Activated CD4-positive, alpha-beta T cell treated with anti-CD3 and anti-CD28 coated beads for 36 hours (primary cell): ENCODE measurements around the gene DMAC2L. TPM values are rescaled to one million over a fixed set of nuclear protein-coding genes. Genes with fewer than 3 reads are reported as not detected.

ENCODE experiments used
- ATAC-seq: fragments of 200-7000 bp; cut with Tn5 transposase; one replicate; pipeline ENCODE4 v1.10.0; 2021; ENCODE audit warnings: mild to moderate bottlenecking, moderate library complexity
- CTCF ChIA-PET: fragments of 350-600 bp; sonication (Branson Sonifier 250); formaldehyde crosslinking; loops from one replicate; lab custom pipeline; 2021; ENCODE audit warnings: antibody characterized with exemption; lab: Charles Lee
- POLR2A ChIA-PET: fragments of 350-600 bp; sonication (Branson Sonifier 250); formaldehyde crosslinking; loops from one replicate; lab custom pipeline; 2021; ENCODE audit warnings: antibody characterized with exemption, inconsistent platforms; lab: Charles Lee
- DNase-seq: peaks from one replicate; pipeline ENCODE4 v3.0.0-alpha.2; 2020
- H3K27ac Mint-ChIP-seq: one replicate; pipeline ENCODE4 v1.8.0; 2021; ENCODE audit warnings: mixed read lengths
- H3K27me3 Mint-ChIP-seq: one replicate; pipeline ENCODE4 v1.8.0; 2021; ENCODE audit warnings: mixed read lengths
- H3K36me3 Mint-ChIP-seq: one replicate; pipeline ENCODE4 v1.8.0; 2021; ENCODE audit warnings: low read depth, mixed read lengths
- H3K4me1 Mint-ChIP-seq: one replicate; pipeline ENCODE4 v1.8.0; 2021; ENCODE audit warnings: mixed read lengths
- H3K4me3 Mint-ChIP-seq: one replicate; pipeline ENCODE4 v1.8.0; 2021; ENCODE audit warnings: mild to moderate bottlenecking, moderate library complexity, mixed read lengths
- H3K9me3 Mint-ChIP-seq: one replicate; pipeline ENCODE4 v1.8.0; 2021; ENCODE audit warnings: low read depth, mixed read lengths
- intact Hi-C, 2 experiments: fragments of 100-400 bp; cut with DNase I in 1 of 2; cut with micrococcal nuclease in 1 of 2; formaldehyde crosslinking; loops; one replicate each; pipeline versions ENCODE4 v1.14.2 to v1.15.1; 2022 to 2024; cut with DNase I, micrococcal nuclease
- total RNA-seq, 2 experiments: library from RNA; stranded (reverse); gene quantifications; one replicate each; pipeline ENCODE4 v1.2.3, GENCODE V29; 2021

DMAC2L gene
- total RNA-seq, 2 experiments from 2014 or later = 7.4 to 12.6 TPM

DNA sequence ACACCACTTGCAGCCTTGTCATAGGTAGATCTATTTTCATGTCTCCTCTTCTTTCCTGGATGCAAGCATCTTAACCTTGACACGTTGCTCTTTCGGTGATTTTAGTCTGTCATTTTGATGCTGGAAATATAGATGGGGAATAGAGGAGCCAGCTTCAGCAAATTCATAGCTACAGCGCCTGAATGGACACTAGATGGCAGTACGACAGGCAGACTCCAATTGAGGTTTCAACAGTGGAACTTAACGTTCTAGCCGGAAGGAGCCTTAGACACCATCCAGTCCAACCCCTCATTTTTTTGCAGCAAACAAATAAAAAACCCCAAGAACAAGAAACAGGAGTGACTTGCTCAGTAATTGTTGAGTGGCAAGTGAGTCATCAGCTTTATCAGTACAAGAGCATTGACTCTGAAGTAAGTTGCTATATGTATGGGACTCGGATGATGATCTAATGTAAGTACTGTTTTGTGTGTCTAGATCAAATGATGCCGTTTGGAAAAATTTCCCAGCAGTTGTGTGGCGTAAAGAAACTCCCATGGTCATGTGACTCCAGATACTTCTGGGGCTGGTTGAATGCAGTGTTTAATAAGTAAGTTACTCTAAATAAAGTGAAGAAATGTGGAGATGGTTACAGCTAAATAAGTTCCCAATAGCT is 9.0 kb downstream of the DMAC2L start:
- ATAC-seq (peak; percentile 98), DNase-seq (peak; percentile 77)
- Mint-ChIP-seq H3K27ac (no peak overlapping the region), H3K9me3 (no peaks in the 10 kb centered on the region), H3K4me1 (peaks cover 31% of the 10 kb centered on the region), H3K27me3 (no peaks in the 10 kb centered on the region), H3K36me3 (peaks cover 13% of the 10 kb centered on the region), H3K4me3 (no peak overlapping the region)
- ChIA-PET CTCF (interaction anchor here (0.6 to 4.7 kb wide), 39 partner anchors 9 to 540 kb away, joined by 3 to 23 read pairs (median 4); partner anchors contain the start of genes CDKL1, DMAC2L, L2HGDH and MAP4K5), POLR2A (interaction anchor here (0.7 to 2.0 kb wide), 6 partner anchors 9 to 347 kb away, joined by 3 to 10 read pairs (median 5); partner anchors contain the start of genes DMAC2L, L2HGDH and SAV1)
- intact Hi-C loops = loop anchor here (1.0 to 10.0 kb wide), 19 partner anchors 9 to 701 kb away; partner anchors contain the start of genes CDKL1 (in 2 of the 2), DMAC2L (in 2 of the 2), L2HGDH (in 2 of the 2) and MAP4K5 (in 2 of the 2)

DNA sequence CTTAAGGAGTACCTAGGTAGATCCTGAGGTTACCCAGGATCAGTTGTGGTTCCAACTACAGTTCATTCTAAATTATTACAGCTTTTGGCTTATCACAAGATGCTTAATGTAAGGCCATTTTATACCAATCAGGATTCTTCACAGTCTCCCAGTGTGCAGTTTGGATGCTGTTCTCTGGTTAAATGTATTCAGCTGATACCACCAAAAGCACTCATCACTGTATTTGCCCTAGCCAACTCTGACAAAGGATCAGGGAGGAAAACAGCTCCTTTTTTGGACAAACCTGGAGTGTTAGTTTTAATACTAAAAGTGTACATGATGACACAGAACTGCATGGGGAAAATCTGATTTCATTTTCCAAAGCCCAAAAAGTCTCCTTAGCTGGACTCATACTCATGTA is 19.5 kb downstream of the DMAC2L start:
- DNase-seq (no peak), ATAC-seq (no peak)
- Mint-ChIP-seq H3K4me3 (no peak overlapping the region), H3K27ac (no peak overlapping the region), H3K36me3 (peaks cover 3% of the 10 kb centered on the region), H3K9me3 (no peaks in the 10 kb centered on the region), H3K27me3 (no peaks in the 10 kb centered on the region), H3K4me1 (peaks cover 11% of the 10 kb centered on the region)
- ChIA-PET POLR2A (interaction anchor here (0.6 kb wide), 1 partner anchor 195 kb away, joined by 3 read pairs; no protein-coding TSS in a partner anchor), CTCF (interaction anchor here (0.6 to 0.9 kb wide), 2 partner anchors 9 to 11 kb away, joined by 3 to 4 read pairs; no protein-coding TSS in a partner anchor)
- intact Hi-C loops = no loop called here

DNA sequence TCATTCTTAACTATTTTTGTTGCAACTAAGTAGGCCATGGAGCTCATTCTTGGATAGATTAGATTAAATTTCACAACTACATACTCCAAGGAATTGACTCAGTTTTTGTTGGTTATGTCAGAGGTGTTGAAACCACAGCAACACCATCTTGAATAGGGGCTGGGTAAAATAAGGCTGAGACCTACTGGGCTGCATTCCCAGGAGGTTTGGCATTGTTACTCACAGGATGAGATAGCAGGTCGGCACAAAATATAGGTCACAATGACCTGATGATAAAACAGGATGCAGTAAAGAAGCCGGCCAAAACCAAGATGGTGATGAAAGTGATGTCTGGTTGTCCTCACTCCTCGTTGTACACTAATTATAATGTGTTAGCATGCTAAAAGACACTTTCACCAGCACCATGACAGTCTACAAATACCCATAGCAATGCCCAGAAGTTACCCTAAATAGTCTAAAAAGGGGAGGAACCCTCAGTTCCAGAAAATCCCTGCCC is 20.9 kb downstream of the DMAC2L start:
- peaks cover 12% of the 10 kb centered on the region for H3K4me1 Mint-ChIP-seq
- H3K9me3 Mint-ChIP-seq = no peaks in the 10 kb centered on the region
- ChIA-PET CTCF (no interaction called here), POLR2A (no interaction called here)
- no peak overlapping the region for H3K27ac Mint-ChIP-seq
- H3K36me3 Mint-ChIP-seq = peaks cover 3% of the 10 kb centered on the region
- H3K4me3 Mint-ChIP-seq = no peak overlapping the region
- ATAC-seq = no peak
- H3K27me3 Mint-ChIP-seq = no peaks in the 10 kb centered on the region
- no peak for DNase-seq
- intact Hi-C loops = no loop called here

DNA sequence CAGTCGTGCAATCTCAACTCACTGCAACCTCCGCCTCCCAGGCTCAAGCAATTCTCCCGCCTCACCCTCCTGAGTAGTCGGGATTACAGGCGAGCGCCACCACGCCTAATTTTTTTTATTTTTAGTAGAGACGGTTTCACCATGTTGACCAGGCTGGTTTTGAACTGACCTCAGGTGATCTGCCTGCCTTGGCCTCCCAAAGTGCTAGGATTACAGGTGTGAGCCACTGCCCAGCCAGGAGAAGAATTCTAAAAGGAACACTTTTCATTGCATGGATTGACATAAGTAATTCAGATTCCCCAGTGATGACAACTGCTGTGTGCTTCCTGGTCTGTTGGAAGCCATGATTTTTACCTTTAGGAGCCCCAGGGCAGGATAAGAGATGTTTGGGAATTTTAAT is 22.1 kb downstream of the DMAC2L start:
- CTCF ChIA-PET = interaction anchor here (0.9 kb wide), 1 partner anchor 13 kb away, joined by 6 read pairs; no protein-coding TSS in a partner anchor
- no peak for DNase-seq
- H3K4me1 Mint-ChIP-seq = peaks cover 12% of the 10 kb centered on the region
- ATAC-seq = no peak
- intact Hi-C loops = no loop called here
- H3K27ac Mint-ChIP-seq = no peak overlapping the region
- POLR2A ChIA-PET = no interaction called here
- H3K9me3 Mint-ChIP-seq = no peaks in the 10 kb centered on the region
- no peak overlapping the region for H3K4me3 Mint-ChIP-seq
- no peaks in the 10 kb centered on the region for H3K27me3 Mint-ChIP-seq
- no peaks in the 10 kb centered on the region for H3K36me3 Mint-ChIP-seq

DNA sequence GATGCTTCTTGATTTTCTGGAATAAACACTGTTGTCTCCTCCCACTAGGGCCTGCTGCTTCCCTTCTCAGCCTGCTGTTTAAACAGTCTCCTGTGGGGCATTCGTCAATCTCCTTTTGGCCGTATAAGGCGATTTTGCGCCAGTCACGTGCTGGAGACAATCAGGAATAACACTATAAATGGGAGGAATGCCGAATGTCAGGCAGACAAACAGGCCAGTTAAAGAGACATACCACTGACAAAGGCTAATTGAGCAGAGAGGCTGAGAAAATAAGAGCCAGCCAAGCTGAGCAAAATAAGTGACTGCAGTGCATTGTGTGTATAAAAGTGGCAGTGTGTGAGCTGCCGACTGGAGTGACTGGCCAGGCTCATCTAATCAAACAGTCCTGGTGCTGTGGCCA is 23.3 kb downstream of the DMAC2L start:
- Mint-ChIP-seq H3K27ac (no peak overlapping the region), H3K36me3 (no peaks in the 10 kb centered on the region), H3K27me3 (no peaks in the 10 kb centered on the region), H3K4me3 (no peak overlapping the region), H3K9me3 (no peaks in the 10 kb centered on the region), H3K4me1 (peaks cover 12% of the 10 kb centered on the region)
- ChIA-PET CTCF (interaction anchor here (0.8 to 1.7 kb wide), 4 partner anchors 9 to 59 kb away, joined by 3 to 8 read pairs (median 6); no protein-coding TSS in a partner anchor), POLR2A (interaction anchor here (0.7 kb wide), 1 partner anchor 510 kb away, joined by 7 read pairs; no protein-coding TSS in a partner anchor)
- no peak for DNase-seq
- intact Hi-C loops = no loop called here
- no peak for ATAC-seq

DNA sequence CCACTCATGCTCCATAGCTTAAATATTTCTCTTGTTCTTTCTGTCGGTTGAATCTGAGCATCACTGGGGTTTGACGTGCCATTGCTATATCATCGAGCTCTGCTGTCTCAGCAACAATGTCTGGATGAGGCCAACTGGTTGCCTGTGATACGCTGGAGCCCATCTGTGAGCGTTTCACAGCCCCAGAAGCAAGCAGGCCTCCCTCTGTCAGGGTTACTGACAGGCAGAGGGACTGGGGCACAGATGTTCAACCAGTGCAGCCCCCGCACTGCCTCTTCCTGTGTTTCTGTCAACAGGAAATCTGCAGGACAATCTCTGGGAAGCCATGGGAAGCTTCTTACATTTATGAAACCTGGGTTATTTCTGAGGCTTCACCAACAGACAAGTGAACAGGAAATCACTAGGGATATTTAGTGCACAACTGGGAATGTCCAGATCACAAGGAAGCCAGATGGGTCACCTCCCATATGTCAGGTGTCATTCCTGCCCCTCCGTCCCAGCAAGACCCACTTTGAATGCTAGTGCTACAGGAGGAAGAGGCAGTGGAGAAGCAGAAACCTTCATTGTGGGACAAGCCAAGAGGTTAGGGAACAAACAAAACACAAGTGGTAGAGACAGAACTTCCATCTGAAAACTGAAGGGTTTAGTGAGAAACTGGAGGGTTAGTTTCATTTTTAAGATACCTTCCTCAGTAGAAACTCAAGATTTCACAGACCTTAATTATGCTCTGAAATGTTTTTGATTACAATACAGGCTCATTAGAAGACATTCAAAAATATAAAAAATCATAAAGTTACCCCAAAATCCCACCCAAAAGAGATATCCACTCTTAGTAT is 24.1 kb downstream of the DMAC2L start:
- peak; percentile 22 for DNase-seq
- ATAC-seq = peak; percentile 68
- Mint-ChIP-seq H3K9me3 (no peaks in the 10 kb centered on the region), H3K27me3 (no peaks in the 10 kb centered on the region), H3K27ac (peak overlapping the region; percentile 62), H3K4me3 (no peak overlapping the region), H3K36me3 (peaks cover 2% of the 10 kb centered on the region), H3K4me1 (peaks cover 12% of the 10 kb centered on the region)
- intact Hi-C loops = no loop called here
- CTCF ChIA-PET = interaction anchor here (0.6 to 1.7 kb wide), 6 partner anchors 8 to 786 kb away, joined by 3 to 8 read pairs (median 3); no protein-coding TSS in a partner anchor
- POLR2A ChIA-PET = interaction anchor here (0.6 to 0.8 kb wide), 3 partner anchors 15 to 463 kb away, joined by 3 to 5 read pairs (median 3); no protein-coding TSS in a partner anchor

DNA sequence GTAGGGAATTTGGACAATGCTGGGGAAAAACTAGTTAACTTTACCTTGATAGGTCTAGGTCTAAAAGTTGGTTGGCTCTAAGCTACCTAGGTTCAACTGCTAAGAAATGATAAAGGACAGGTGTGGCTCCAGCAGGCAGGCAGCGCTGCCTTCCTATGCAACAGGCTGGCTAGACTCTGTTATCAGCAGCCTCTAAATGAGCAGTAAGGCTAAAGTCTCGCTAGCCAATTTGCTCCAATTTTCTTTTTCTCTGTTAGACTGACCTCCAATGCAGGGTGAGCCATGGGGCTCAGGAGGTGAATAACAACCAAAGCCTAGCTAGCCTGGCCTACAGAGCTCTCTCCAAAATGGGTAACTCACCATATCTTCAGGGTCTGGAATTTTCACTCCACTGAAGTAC is 26.5 kb downstream of the DMAC2L start:
- peaks cover 23% of the 10 kb centered on the region for H3K4me1 Mint-ChIP-seq
- peaks cover 2% of the 10 kb centered on the region for H3K36me3 Mint-ChIP-seq
- intact Hi-C loops = no loop called here
- POLR2A ChIA-PET = no interaction called here
- CTCF ChIA-PET = no interaction called here
- DNase-seq (no peak), ATAC-seq (no peak)
- H3K4me3 Mint-ChIP-seq = no peak overlapping the region
- H3K27ac Mint-ChIP-seq = no peak overlapping the region
- H3K9me3 Mint-ChIP-seq = no peaks in the 10 kb centered on the region
- H3K27me3 Mint-ChIP-seq = no peaks in the 10 kb centered on the region

DNA sequence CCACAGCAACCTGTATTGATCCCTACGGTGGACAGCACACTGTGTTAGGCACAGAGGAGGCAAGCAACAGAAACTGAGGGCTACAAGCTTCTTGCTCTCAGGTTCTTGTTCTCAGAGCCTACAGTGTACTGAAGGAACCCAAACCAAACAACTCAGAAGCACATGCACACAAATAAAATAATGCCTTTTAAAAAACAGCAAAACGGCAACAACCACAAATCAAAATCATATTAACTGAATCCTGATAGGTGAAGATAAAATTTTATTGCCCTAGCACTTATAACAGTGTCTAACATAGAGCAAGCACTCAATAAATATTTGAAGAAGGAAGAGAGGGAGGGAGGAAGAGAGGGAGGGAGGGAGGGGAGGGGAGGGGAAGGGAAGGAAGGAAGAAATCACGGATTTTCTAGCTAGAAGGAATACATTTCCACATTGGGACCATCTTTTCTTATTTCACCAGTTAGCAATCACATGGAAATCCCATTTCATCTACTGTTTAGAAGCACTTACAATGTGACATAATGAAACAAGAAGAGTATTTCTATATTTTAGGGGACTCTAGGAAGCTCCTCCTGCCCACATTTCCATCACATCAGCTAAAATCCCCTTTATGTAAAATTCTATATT is 27.2 kb downstream of the DMAC2L start:
- intact Hi-C loops = no loop called here
- H3K36me3 Mint-ChIP-seq = peaks cover 2% of the 10 kb centered on the region
- no peak for ATAC-seq
- ChIA-PET POLR2A (no interaction called here), CTCF (no interaction called here)
- H3K4me3 Mint-ChIP-seq = no peak overlapping the region
- DNase-seq = no peak
- H3K4me1 Mint-ChIP-seq = peaks cover 29% of the 10 kb centered on the region
- no peaks in the 10 kb centered on the region for H3K27me3 Mint-ChIP-seq
- H3K27ac Mint-ChIP-seq = no peak overlapping the region
- no peaks in the 10 kb centered on the region for H3K9me3 Mint-ChIP-seq

DNA sequence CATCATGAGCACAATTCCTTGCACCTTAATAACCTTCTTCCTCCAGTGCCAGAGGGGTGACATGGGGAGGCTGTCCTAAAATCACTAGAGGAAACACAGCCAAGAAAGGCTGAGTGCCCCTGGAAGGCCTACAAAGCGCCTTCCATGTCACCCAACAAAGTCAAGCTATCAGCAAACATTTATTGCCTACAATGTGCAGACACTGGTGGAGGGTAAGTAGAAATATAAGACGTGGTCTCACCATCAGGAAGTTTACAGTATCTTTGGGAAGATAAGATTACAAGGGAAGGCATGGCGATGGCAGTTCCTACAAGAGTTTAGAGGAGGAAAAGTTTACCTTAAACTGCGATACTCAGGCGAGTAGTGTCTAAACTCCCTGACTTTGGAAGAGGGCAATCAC is 27.9 kb downstream of the DMAC2L start:
- H3K36me3 Mint-ChIP-seq = peaks cover 5% of the 10 kb centered on the region
- DNase-seq (no peak), ATAC-seq (no peak)
- no peak overlapping the region for H3K27ac Mint-ChIP-seq
- peaks cover 36% of the 10 kb centered on the region for H3K4me1 Mint-ChIP-seq
- H3K27me3 Mint-ChIP-seq = no peaks in the 10 kb centered on the region
- ChIA-PET CTCF (interaction anchor here (1.1 kb wide), 1 partner anchor 23 kb away, joined by 3 read pairs; no protein-coding TSS in a partner anchor), POLR2A (no interaction called here)
- no peak overlapping the region for H3K4me3 Mint-ChIP-seq
- no peaks in the 10 kb centered on the region for H3K9me3 Mint-ChIP-seq
- intact Hi-C loops = loop anchor here (5.0 kb wide), 2 partner anchors 112 to 437 kb away; no protein-coding TSS in a partner anchor

DNA sequence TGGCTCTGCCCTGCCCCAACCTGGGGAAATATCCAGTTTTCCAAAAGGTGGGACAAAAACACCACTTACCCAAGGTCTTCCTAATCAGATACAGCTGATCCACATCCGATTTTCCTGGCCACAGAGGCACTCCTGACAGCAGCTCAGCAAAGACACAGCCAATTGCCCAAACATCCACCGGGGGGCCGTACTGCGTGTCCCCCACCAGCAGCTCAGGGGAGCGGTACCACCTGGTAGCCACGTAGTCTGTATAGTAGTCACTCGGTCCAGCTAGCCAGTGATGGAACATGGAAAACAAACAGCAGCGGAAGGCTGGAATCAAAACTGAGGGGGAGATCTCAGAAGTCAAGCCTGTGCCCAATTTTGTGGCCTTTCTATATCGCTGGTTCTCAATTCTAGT is 28.8 kb downstream of the DMAC2L start:
- POLR2A ChIA-PET = no interaction called here
- intact Hi-C loops = loop anchor here (5.0 kb wide), 2 partner anchors 111 to 436 kb away; no protein-coding TSS in a partner anchor
- Mint-ChIP-seq H3K4me1 (peaks cover 37% of the 10 kb centered on the region), H3K36me3 (peaks cover 5% of the 10 kb centered on the region), H3K27ac (no peak overlapping the region), H3K4me3 (no peak overlapping the region), H3K9me3 (no peaks in the 10 kb centered on the region), H3K27me3 (peaks cover 3% of the 10 kb centered on the region)
- no peak for ATAC-seq
- CTCF ChIA-PET = interaction anchor here (0.5 to 1.1 kb wide), 3 partner anchors 13 to 450 kb away, joined by 3 to 4 read pairs (median 3); no protein-coding TSS in a partner anchor
- no peak for DNase-seq
